Kidney (tissue), 14 donors: ENCODE data around the gene AAK1. TPM values are rescaled to one million over a fixed set of nuclear protein-coding genes. Genes with fewer than 3 reads are reported as not detected.
A peak's percentile ranks its signal among the peaks of the same experiment; 100 is the strongest.

ENCODE experiments used
- DNase-seq, 5 donors: peaks; one replicate each; pipeline ENCODE4 v3.0.0-alpha.2; 2013 to 2020
- FAIRE-seq: peaks from 2 replicates; lab custom pipeline; 2012; peaks lifted over from hg19 to GRCh38; lab: Jason Lieb, UNC
- H3K27ac ChIP-seq, 2 donors: one replicate each; pipeline ENCODE4 v1.7.0; 2013; ENCODE audit warnings: low read depth in 2 of 2, low read length in 2 of 2, inconsistent platforms in 1 of 2
- H3K27me3 ChIP-seq: one replicate; pipeline ENCODE4 v1.7.1; 2013; ENCODE audit warnings: low read length, inconsistent platforms; ENCODE audit not compliant: control insufficient read depth, insufficient read depth
- H3K36me3 ChIP-seq, 3 donors: one replicate each; pipeline versions ENCODE4 v1.7.0 to v1.7.1; 2013; ENCODE audit warnings: low read length in 3 of 3, control low read depth in 1 of 3, inconsistent platforms in 1 of 3; ENCODE audit not compliant: insufficient read depth in 3 of 3, control insufficient read depth in 2 of 3
- H3K4me1 ChIP-seq, 3 donors: one replicate each; pipeline versions ENCODE4 v1.7.0 to v1.7.1; 2013; ENCODE audit warnings: low read length in 3 of 3, inconsistent platforms in 1 of 3, low read depth in 1 of 3; ENCODE audit not compliant: control insufficient read depth in 2 of 3, insufficient read depth in 2 of 3
- H3K4me3 ChIP-seq, 3 donors: one replicate each; pipeline versions ENCODE4 v1.7.0 to v1.8.1; 2013; ENCODE audit warnings: low read length in 3 of 3, control low read depth in 1 of 3, inconsistent platforms in 1 of 3
- H3K9ac ChIP-seq, 3 donors: one replicate each; pipeline versions ENCODE4 v1.7.0 to v1.7.1; 2013; ENCODE audit warnings: low read length in 3 of 3, control low read depth in 1 of 3, inconsistent platforms in 1 of 3
- H3K9me3 ChIP-seq, 3 donors: one replicate each; pipeline versions ENCODE4 v1.7.0 to v1.7.1; 2013; ENCODE audit warnings: low read length in 3 of 3, control low read depth in 1 of 3, inconsistent platforms in 1 of 3; ENCODE audit not compliant: control insufficient read depth in 2 of 3, insufficient read depth in 1 of 3
- CTCF ChIP-seq: IDR thresholded peaks from 3 replicates; pipeline ENCODE4 v1.5.1; 2012; ENCODE audit warnings: mild to moderate bottlenecking, moderate library complexity, borderline replicate concordance; ENCODE audit not compliant: insufficient read depth; ENCODE audit errors: extremely low read depth
- intact Hi-C: fragments of 100-400 bp; cut with DNase I; formaldehyde crosslinking; loops from one replicate; pipeline ENCODE4 v1.11.1; 2022
- polyA plus RNA-seq: library from polyadenylated mRNA; stranded (reverse); fragments of 350-450 nt; fragmentation: Illumina TruSeq; extraction: RNeasy Lipid Tissue Mini Kit (QIAGEN cat#74804); gene quantifications from one replicate; pipeline ENCODE4 v1.2.3, GENCODE V29; 2014; ENCODE audit warnings: low read depth, low replicate concordance; ENCODE audit not compliant: insufficient read depth
- total RNA-seq: library from RNA; stranded (reverse); fragmentation: NEBNext Ultra II Directional; extraction: Animal tissue kit (Norgen Biotek cat#: 25700); gene quantifications from one replicate; pipeline ENCODE4 v1.2.1, GENCODE V29; 2021
- donor health status: control.
- donor health status: control.
- donor health status: control.
- donor health status: control.
- donor health status: control.
- donor health status: DM: yes; HTN: yes; CAD: no.
- donor health status: Normal renal cell carcinoma (clear cell type).

The AAK1 gene
- total and polyA plus RNA-seq, 2 donors from 2014 or later: 25.8 to 93.7 TPM

- FAIRE-seq (no peak), DNase-seq (no peak)
- Histone ChIP-seq H3K4me3 (no peak overlapping the region), H3K36me3 (no peaks in the 10 kb centered on the region), H3K27me3 (no peaks in the 10 kb centered on the region), H3K27ac (no peak overlapping the region), H3K9me3 (no peaks in the 10 kb centered on the region), H3K9ac (no peak overlapping the region), H3K4me1 (peaks cover 0 to 36% (median 6%) of the 10 kb centered on the region in 3 donors)
- no peak for TF ChIP-seq CTCF
- intact Hi-C loops: no loop called here
Measured at GRCh38 chr2:69592511-69592910, 51.0 kb downstream of the AAK1 start.

DNA sequence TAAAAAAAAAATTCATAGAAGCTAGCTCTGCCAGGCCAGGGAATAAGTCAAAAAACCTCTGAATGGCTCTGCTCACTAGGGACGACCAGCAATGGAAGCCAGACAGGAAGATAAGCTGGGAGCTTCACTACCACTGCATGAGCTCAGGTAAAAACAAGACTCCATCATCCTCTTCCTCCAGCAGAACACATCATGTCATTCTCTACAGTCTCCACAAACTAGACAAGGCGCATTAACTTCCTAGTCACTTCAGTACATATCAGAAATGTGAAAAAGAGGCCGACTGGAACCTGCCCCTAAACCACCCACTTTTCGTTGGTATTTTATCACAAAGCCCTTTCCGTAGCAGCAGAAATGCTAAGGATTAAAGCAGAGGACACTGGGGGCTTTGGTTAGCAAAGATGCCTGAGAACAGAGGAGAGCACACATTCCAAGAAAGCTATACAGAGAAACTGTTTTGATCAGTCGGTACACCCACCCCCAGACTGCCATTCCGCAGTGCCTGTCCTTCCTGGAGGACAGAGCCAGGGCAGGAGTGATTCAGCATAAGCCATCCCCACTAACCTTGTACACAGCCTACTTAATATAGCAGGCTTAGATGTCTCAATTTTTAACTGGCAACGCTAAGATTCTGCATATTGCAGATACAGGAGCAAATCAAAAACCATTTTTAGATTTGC, 53.4 kb downstream of the AAK1 start:
- DNase-seq (no peak), FAIRE-seq (no peak)
- Histone ChIP-seq H3K36me3 (no peaks in the 10 kb centered on the region), H3K27me3 (no peaks in the 10 kb centered on the region), H3K4me3 (no peak overlapping the region), H3K27ac (peak overlapping the region; percentile 56 to 68), H3K9me3 (no peaks in the 10 kb centered on the region), H3K9ac (no peak overlapping the region), H3K4me1 (peaks cover 4 to 53% (median 11%) of the 10 kb centered on the region in 3 donors)
- intact Hi-C loops: no loop called here
- TF ChIP-seq CTCF: no peak

GRCh38 chr2:69588945-69589344, 54.6 kb downstream of the AAK1 start:
- DNase-seq (no peak), FAIRE-seq (no peak)
- no peak for TF ChIP-seq CTCF
- Histone ChIP-seq H3K27ac (peak overlapping the region in 1 of 2 donors; percentile 53), H3K4me1 (peaks cover 4 to 54% (median 20%) of the 10 kb centered on the region in 3 donors), H3K9ac (no peak overlapping the region), H3K36me3 (no peaks in the 10 kb centered on the region), H3K9me3 (no peaks in the 10 kb centered on the region), H3K27me3 (no peaks in the 10 kb centered on the region), H3K4me3 (no peak overlapping the region)
- intact Hi-C loops: no loop called here
